Memory B cell (primary cell): ENCODE results near the gene QPCTL.

ENCODE experiments used
- ATAC-seq: fragments of 150-1000 bp; cut with Tn5 transposase; 2 replicates; pipeline ENCODE4 v1.10.0; 2021; ENCODE audit warnings: low read depth, mild to moderate bottlenecking, moderate library complexity
- DNase-seq, 2 donors: peaks; one replicate each; pipeline ENCODE4 v3.0.0; 2022; ENCODE audit warnings: low spot score in 2 of 2
- H3K27ac Mint-ChIP-seq: one replicate; pipeline ENCODE4 v1.8.0; 2022; ENCODE audit warnings: mild to moderate bottlenecking, moderate library complexity, mixed read lengths
- H3K27me3 Mint-ChIP-seq: one replicate; pipeline ENCODE4 v1.8.0; 2022; ENCODE audit warnings: mixed read lengths
- H3K36me3 Mint-ChIP-seq: one replicate; pipeline ENCODE4 v1.8.0; 2022; ENCODE audit warnings: mild to moderate bottlenecking, mixed read lengths
- H3K4me1 Mint-ChIP-seq: one replicate; pipeline ENCODE4 v1.8.0; 2022; ENCODE audit warnings: mixed read lengths
- H3K4me3 Mint-ChIP-seq: one replicate; pipeline ENCODE4 v1.8.0; 2022; ENCODE audit warnings: mild to moderate bottlenecking, moderate library complexity, mixed read lengths
- H3K9me3 Mint-ChIP-seq: one replicate; pipeline ENCODE4 v1.8.0; 2022; ENCODE audit warnings: mixed read lengths

QPCTL gene

GRCh38 chr19:45691516-45692186, 815 bp upstream of the QPCTL start, which contains the start of gene SNRPD2:
Gene SNRPD2, minus strand, starts transcription at chr19:45691953. Its CDS starts 65 bp downstream, at chr19:45691888.
- ATAC-seq (peak; percentile 52), DNase-seq (peak in 1 of 2 donors; percentile 92)
- peaks cover 19% of the 10 kb centered on the region for H3K36me3 Mint-ChIP-seq
- peak within 1 kb of the TSS; percentile 96 for H3K27ac Mint-ChIP-seq
- no peaks in the 10 kb centered on the region for H3K27me3 Mint-ChIP-seq
- H3K4me3 Mint-ChIP-seq = peak within 1 kb of the TSS; percentile 97
- H3K9me3 Mint-ChIP-seq = no peaks in the 10 kb centered on the region
- peaks cover 13% of the 10 kb centered on the region for H3K4me1 Mint-ChIP-seq

DNA sequence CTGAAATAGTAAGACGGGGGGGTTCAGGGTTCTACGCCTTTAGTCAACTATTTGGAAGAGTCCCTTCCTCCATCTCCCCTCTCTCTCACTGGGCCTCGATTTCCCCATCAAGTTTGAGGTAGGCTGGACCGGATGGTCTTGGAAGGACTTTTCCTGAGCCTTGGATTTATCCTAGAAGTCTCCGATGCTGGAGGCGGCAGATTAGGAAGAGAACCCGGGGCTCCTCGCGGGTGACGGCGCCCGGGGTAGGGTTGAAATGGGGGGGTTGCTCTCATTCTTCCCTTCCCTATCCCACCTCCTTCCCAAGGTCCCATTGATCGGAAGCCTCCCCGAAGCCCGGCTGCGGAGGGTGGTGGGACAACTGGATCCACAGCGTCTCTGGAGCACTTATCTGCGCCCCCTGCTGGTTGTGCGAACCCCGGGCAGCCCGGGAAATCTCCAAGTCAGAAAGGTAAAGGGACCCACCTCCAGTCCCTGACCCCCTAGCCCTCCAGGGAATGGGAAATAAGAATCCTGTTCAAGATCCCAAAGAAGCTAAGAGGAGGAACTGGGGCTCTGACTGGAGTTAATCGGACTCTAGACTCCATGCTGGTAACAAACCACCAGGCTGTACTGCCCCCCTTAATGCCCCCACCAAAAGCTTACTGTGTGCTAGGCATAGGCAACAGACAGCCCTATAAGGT, 781 bp downstream of the QPCTL start:
- Mint-ChIP-seq H3K4me3 (peak overlapping the region; percentile 97), H3K4me1 (peaks cover 16% of the 10 kb centered on the region), H3K27me3 (no peaks in the 10 kb centered on the region), H3K36me3 (peaks cover 18% of the 10 kb centered on the region), H3K9me3 (no peaks in the 10 kb centered on the region), H3K27ac (peak overlapping the region; percentile 96)
- DNase-seq = peak; percentile 69 to 82
- ATAC-seq = no peak

DNA sequence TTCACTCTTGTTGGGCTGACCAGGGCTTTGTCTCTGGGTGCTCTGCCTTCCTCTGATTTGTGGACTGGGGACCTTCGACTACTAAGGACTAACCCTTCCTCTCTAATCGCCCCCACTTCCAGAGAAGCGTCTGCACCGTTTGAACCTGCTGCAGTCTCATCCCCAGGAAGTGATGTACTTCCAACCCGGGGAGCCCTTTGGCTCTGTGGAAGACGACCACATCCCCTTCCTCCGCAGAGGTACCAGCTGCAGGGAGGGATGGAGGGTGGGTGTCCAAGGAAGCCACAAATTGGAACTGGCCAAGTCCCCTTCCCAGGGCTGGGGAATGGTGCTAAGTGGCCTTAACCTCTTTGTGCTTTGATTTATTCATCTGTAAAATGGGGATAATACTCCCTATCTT, 9.2 kb downstream of the QPCTL start:
- Mint-ChIP-seq H3K4me1 (peaks cover 15% of the 10 kb centered on the region), H3K4me3 (no peak overlapping the region), H3K36me3 (peaks cover 13% of the 10 kb centered on the region), H3K27ac (no peak overlapping the region), H3K27me3 (no peaks in the 10 kb centered on the region), H3K9me3 (peaks cover 1% of the 10 kb centered on the region)
- DNase-seq = no peak
- no peak for ATAC-seq

GRCh38 chr19:45705115-45705514, 12.6 kb downstream of the QPCTL start:
- no peak overlapping the region for H3K27ac Mint-ChIP-seq
- H3K27me3 Mint-ChIP-seq = no peaks in the 10 kb centered on the region
- H3K4me1 Mint-ChIP-seq = peaks cover 14% of the 10 kb centered on the region
- no peak for DNase-seq
- peaks cover 13% of the 10 kb centered on the region for H3K36me3 Mint-ChIP-seq
- peaks cover 1% of the 10 kb centered on the region for H3K9me3 Mint-ChIP-seq
- no peak for ATAC-seq
- no peak overlapping the region for H3K4me3 Mint-ChIP-seq

- H3K36me3 Mint-ChIP-seq = peaks cover 13% of the 10 kb centered on the region
- H3K4me3 Mint-ChIP-seq = peak overlapping the region; percentile 21
- H3K9me3 Mint-ChIP-seq = peaks cover 1% of the 10 kb centered on the region
- peak overlapping the region; percentile 83 for H3K27ac Mint-ChIP-seq
- no peak for ATAC-seq
- no peak for DNase-seq
- no peaks in the 10 kb centered on the region for H3K27me3 Mint-ChIP-seq
- H3K4me1 Mint-ChIP-seq = peaks cover 19% of the 10 kb centered on the region
Measured at GRCh38 chr19:45705710-45706415, 13.4 kb downstream of the QPCTL start.

DNA sequence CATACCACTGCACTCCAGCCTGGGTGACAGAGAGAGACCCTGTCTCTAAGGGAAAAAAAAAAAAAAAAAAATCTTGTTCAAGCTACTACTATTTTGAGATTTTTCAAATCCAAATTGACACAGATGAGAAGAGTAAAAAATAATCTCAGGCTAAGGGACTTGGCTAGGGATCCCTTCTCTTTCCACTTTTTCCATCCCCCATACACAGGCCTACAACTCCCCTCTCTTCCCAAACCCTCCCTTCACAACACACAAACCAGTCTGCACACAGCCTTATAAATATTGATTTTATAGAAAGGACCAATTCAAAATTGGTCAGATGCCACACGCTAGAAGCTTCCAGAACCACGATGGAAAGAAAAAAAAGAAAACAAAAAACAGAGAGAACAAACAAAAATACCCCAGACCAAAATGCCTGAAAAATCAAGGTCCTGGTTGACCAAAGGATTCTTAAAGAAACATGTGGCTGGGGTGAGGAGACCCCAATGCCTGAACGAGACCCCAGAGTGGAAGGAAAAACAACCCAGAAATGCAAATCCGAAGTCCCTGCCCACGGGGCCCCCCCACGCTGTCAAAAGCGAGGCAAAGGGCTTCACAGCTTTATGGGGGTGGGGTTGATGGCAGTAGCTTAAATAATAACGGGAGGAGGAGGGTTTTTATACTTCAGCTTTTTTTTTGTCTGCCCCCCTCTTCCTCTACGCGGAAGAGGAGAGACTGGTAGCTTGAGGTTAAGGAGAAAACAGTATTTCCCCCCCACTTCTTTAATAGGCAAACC, 18.1 kb downstream of the QPCTL start:
- H3K27me3 Mint-ChIP-seq = no peaks in the 10 kb centered on the region
- H3K36me3 Mint-ChIP-seq = peaks cover 7% of the 10 kb centered on the region
- no peak for ATAC-seq
- no peak for DNase-seq
- H3K27ac Mint-ChIP-seq = peak overlapping the region; percentile 82
- no peaks in the 10 kb centered on the region for H3K9me3 Mint-ChIP-seq
- H3K4me3 Mint-ChIP-seq = no peak overlapping the region
- H3K4me1 Mint-ChIP-seq = peaks cover 18% of the 10 kb centered on the region

DNA sequence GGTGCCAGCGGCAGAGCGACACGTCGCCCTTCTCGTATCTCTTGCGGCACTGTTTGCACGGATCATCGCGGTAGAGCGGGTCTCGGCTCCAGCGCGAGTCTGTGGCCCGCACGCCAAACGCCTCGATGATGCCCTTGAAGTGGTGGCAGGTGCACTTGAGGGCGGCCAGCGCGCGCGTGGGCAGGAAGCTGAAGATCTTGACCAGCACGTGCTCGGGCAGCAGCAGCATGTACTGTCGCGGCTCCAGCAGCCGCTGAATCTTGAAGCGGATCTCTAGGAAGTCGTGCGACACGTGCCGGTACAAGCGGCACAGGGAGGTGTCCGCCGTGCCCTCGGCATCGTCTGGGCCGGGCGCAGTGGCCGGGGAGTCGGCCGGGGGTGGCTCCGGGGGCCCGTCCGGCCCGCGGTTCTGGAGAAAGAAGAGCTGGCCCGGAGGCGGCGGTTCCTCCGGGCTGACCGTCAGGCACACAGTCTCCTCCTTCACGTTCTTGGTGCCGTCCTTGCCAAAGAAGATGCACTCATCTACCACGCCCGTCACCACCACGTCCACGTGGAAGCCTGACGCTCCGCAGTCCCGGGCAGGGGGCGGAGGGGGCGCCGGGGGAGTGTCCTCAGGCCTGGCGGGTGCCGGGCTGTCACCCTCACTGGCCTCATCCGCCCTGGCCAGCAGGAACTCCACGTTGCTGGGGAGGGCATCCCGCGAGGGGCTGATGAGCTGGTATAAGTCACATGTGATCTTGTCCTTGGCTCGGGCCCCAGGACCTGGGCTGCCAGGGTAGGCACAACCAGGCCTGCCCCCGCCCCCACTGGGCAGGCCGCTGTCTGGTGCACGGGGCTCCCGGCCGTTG, 19.6 kb downstream of the QPCTL start:
- no peak overlapping the region for H3K27ac Mint-ChIP-seq
- no peaks in the 10 kb centered on the region for H3K9me3 Mint-ChIP-seq
- H3K4me1 Mint-ChIP-seq = peaks cover 23% of the 10 kb centered on the region
- DNase-seq (no peak), ATAC-seq (no peak)
- H3K36me3 Mint-ChIP-seq = peaks cover 7% of the 10 kb centered on the region
- H3K27me3 Mint-ChIP-seq = no peaks in the 10 kb centered on the region
- H3K4me3 Mint-ChIP-seq = no peak overlapping the region

DNA sequence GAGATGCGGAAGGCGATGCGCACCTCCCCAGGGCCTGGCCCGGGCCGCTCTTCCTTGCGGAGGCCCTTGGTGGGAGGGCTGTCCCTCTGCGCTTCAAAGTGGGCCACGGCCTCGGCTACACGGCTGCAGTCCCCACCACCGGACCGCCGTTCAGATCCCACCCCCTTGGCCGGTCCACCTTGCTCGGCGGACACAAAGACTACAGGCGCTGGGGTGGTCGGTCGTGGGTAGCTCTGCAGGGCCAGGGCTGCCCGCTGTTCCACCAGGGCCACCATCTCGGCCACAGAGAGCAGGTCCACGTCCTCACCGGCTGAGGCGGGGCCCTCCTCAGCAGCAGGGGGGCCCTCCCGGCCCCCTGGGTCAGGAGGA, 20.2 kb downstream of the QPCTL start:
- no peak for DNase-seq
- Mint-ChIP-seq H3K4me1 (peaks cover 23% of the 10 kb centered on the region), H3K27me3 (no peaks in the 10 kb centered on the region), H3K4me3 (no peak overlapping the region), H3K9me3 (no peaks in the 10 kb centered on the region), H3K36me3 (peaks cover 7% of the 10 kb centered on the region), H3K27ac (no peak overlapping the region)
- no peak for ATAC-seq

GRCh38 chr19:45713141-45713540, 20.7 kb downstream of the QPCTL start:
- DNase-seq (no peak), ATAC-seq (no peak)
- H3K9me3 Mint-ChIP-seq = no peaks in the 10 kb centered on the region
- H3K36me3 Mint-ChIP-seq = peaks cover 7% of the 10 kb centered on the region
- H3K4me1 Mint-ChIP-seq = peaks cover 23% of the 10 kb centered on the region
- H3K27me3 Mint-ChIP-seq = no peaks in the 10 kb centered on the region
- no peak overlapping the region for H3K4me3 Mint-ChIP-seq
- H3K27ac Mint-ChIP-seq = no peak overlapping the region

DNA sequence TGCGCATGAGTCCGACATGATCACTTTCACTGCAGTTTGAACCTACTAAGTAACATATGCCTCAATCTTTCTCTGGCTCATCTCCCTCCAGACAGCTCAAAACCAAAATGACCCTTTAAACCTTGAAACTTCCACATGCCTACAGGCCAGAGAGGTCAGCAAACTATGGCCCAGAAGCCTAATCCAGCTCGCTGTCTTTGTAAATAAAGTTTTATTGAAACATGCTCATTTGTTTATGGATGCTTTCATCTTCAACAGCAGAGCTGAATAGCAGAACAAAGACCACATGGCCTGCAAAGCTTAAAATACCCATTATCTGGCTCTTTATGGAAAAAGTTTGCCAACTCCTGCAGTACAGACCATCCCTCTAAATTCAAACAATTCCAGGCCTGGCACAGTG, 22.7 kb downstream of the QPCTL start:
- Mint-ChIP-seq H3K36me3 (peaks cover 13% of the 10 kb centered on the region), H3K4me1 (peaks cover 24% of the 10 kb centered on the region), H3K4me3 (no peak overlapping the region), H3K9me3 (no peaks in the 10 kb centered on the region), H3K27me3 (no peaks in the 10 kb centered on the region), H3K27ac (no peak overlapping the region)
- DNase-seq (no peak), ATAC-seq (no peak)

DNA sequence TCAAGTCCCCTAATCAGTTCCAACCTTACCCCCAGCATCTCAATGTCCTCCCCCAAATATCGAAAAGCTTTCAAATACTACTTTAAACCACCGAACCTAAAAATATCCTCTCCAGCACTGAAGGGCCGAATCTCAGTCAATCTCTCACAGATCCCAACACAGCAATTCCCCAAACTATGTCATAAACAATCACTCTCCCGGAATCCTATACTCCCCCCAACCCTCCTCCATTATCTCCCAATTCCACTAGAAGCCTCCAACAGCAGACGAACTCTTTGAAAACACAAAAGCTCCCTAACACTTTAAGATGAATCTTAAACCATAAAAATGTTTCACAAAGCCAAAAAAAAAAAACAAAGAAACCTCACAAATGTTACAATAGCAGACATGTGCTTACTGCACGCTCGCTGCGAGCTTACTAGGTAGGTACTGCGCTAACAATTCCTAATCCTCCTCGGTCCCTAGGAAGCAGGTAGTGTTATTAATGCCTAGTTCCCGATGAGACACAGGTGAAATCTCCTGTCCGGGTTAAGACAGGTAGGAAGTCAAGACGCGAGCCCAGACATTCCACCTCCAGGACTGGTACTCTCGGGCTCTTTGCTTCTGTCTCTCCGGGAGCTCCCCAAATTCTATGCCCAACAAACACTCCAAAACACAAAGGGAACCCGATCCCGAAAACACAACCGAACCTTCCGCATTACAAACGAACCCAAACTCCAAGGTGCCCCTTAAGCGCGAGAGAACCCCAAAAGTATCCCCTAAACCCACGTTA, 24.1 kb downstream of the QPCTL start:
- peak overlapping the region; percentile 90 for H3K4me3 Mint-ChIP-seq
- ATAC-seq (no peak), DNase-seq (peak in 1 of 2 donors; percentile 13)
- H3K36me3 Mint-ChIP-seq = peaks cover 13% of the 10 kb centered on the region
- peak overlapping the region; percentile 77 for H3K27ac Mint-ChIP-seq
- no peaks in the 10 kb centered on the region for H3K27me3 Mint-ChIP-seq
- H3K9me3 Mint-ChIP-seq = no peaks in the 10 kb centered on the region
- H3K4me1 Mint-ChIP-seq = peaks cover 18% of the 10 kb centered on the region

DNA sequence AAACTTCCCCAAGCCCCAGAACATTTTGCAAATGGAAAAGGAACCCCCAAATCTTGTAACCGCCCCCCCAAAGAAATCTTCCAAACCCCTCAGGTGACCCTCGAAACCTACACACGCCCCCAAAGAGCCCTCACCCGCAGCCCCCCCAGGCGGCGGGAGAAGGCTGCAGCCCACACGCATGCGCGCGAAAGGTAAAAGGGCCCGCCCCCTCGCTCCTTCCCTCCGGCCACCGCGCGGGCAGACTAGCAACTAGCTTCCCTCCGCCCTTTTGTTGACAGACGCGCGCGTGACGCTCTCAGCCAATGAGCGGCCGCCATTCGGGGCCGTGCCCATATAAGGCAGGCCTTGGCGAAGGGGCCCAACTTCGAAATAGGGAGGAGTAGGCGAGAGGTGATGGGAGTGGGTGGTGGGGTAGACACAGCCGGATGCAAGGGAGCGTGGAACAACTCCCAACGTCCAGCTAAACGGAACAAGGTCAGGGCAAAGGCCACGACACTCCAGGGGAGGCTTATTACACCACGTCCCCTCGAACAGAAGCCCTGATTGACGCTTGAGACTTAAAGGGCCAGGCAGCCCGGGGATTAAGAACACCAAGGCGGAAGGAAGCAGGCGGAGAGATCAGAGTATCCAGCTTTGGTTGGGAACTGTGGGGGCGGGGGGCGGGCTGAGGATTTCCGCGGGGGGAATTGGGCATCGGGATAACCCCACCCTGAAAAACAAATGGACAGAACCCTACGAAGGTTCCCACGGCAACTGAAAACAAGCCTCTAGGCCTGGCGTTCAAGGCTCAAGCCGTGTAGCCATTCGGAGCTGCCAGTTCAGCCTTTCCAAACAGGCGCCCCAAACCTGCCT, 24.9 kb downstream of the QPCTL start:
- H3K4me1 Mint-ChIP-seq = peaks cover 20% of the 10 kb centered on the region
- no peaks in the 10 kb centered on the region for H3K9me3 Mint-ChIP-seq
- peak overlapping the region; percentile 77 for H3K27ac Mint-ChIP-seq
- no peaks in the 10 kb centered on the region for H3K27me3 Mint-ChIP-seq
- DNase-seq (peak; percentile 88 to 93), ATAC-seq (peak; percentile 94)
- peak overlapping the region; percentile 90 for H3K4me3 Mint-ChIP-seq
- H3K36me3 Mint-ChIP-seq = peaks cover 16% of the 10 kb centered on the region
